GM12873 (cell line): Measurements from ENCODE around the gene PRR5L.

ENCODE experiments used
- CTCF ChIP-seq: IDR thresholded peaks from 2 replicates; pipeline ENCODE4 v1.5.1; 2012; ENCODE audit warnings: low read depth, mild to moderate bottlenecking, moderate library complexity, low read length, control low read depth; ENCODE audit not compliant: insufficient read depth; ENCODE audit errors: missing control alignments

The PRR5L gene

GRCh38 chr11:36400766-36401455 is 104.8 kb downstream of the PRR5L start:
- no peak for TF ChIP-seq CTCF

DNA sequence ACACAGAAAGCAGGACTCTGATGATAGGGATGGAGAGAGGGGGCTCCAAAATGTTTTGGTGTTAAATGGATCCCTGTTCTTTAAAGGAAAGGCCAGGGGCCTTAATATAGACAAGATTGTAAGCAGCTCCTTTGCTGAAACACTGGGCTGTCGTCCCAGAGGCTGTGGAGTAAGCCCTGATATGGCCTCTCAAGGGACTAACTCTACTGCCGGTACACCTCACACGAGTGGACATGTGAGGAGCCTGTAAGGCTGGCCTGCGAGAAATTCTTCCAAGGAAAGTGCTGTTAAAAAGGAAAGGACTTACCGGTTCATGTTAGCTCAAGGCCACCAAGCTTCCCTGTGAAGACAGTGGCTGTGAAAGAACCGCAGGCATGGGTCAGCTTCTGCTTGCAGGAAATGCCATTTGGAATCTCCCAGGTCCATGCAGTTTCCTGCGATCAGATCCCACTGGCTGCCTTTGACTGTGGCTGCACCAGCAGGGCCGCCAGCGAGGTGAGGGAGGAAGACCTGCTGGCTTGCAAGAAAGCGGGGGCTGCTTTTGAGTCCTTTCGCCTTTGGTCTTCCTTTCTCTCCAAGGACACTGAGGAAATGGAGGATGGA is 106.6 kb downstream of the PRR5L start:
- TF ChIP-seq CTCF: no peak

GRCh38 chr11:36403661-36404060 is 107.6 kb downstream of the PRR5L start:
- no peak for TF ChIP-seq CTCF

GRCh38 chr11:36404831-36405230 is 108.7 kb downstream of the PRR5L start:
- no peak for TF ChIP-seq CTCF

- no peak for TF ChIP-seq CTCF
These were observed 109.7 kb downstream of the PRR5L start for GRCh38 chr11:36405585-36406367.

- no peak for TF ChIP-seq CTCF
These were observed 111.3 kb downstream of the PRR5L start for GRCh38 chr11:36407356-36407755.

DNA sequence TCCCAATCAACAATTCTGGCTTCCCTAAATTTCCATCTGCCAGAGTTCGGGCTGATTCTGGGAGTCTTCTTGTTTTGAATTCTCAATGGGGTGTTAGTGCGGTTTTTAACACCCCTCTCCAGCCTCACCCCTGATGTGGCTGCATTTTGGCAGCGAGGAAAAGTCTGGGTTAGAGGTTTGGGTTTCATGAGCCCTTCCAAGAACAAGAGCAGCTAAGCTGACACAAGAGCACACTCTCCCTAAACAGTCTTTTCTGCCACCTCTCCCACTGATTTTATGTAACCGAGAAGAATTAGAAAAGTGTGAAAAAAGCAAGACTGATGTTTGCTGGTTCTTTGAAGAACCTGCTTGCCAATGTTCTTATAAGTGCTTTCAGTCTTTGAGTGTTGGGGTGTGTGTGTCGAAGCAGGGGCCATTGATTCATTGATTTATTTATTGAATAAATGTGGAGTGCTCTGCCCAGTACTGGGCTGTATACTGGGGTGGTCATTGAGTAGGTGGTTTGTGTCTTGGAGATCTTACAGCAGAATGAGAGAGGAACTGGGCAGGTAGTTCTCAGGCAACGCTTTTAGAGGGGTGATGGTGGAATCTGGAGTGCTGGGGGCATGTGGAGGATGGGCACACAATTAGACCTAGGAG is 112.5 kb downstream of the PRR5L start:
- TF ChIP-seq CTCF: no peak
